ENCODE measurements around the gene USP20. TPM values are rescaled to one million over a fixed set of nuclear protein-coding genes. Genes with fewer than 3 reads are reported as not detected.

The USP20 gene
- total RNA-seq, 4 donors from 2014 or later, result 23.9 to 61.8 (median 52.0) TPM

- TF ChIP-seq CTCF (IDR thresholded peaks at IDR 0.05) (no peak), POLR2A (IDR thresholded peaks at IDR 0.05) (no peak)
- Histone ChIP-seq H3K27ac (no peak overlapping the region), H3K36me3 (peaks cover 47 to 48% of the 10 kb centered on the region in 2 donors), H3K27me3 (no peaks in the 10 kb centered on the region), H3K4me3 (replicated peaks in 1 of 3) (no peak overlapping the region), H3K9me3 (no peaks in the 10 kb centered on the region), H3K4me1 (no peaks in the 10 kb centered on the region)
- whole genome bisulfite sequencing, 2 donors, result 79% methylated on average over 11 of the region's 11 CpGs
- DNase-seq, result no peak
- intact Hi-C loops (cut with DNase I), result no loop called here
Measured at GRCh38 chr9:129860653-129861446, 25.6 kb downstream of the USP20 start.

GRCh38 chr9:129861447-129861827 lies 26.2 kb downstream of the USP20 start:
- Histone ChIP-seq H3K4me1 (no peaks in the 10 kb centered on the region), H3K36me3 (peaks cover 41 to 48% of the 10 kb centered on the region in 2 donors), H3K9me3 (no peaks in the 10 kb centered on the region), H3K27ac (no peak overlapping the region), H3K4me3 (replicated peaks in 1 of 3) (no peak overlapping the region), H3K27me3 (no peaks in the 10 kb centered on the region)
- no peak for TF ChIP-seq CTCF (IDR thresholded peaks at IDR 0.05)
- no peak for TF ChIP-seq POLR2A (IDR thresholded peaks at IDR 0.05)
- intact Hi-C loops (cut with DNase I), result no loop called here
- DNase-seq, result no peak
- 84 to 86% methylated on average over 12 of the region's 12 CpGs for WGBS, 2 donors

- Histone ChIP-seq H3K36me3 (peaks cover 35 to 43% of the 10 kb centered on the region in 2 donors), H3K27me3 (no peaks in the 10 kb centered on the region), H3K27ac (no peak overlapping the region), H3K4me1 (no peaks in the 10 kb centered on the region), H3K4me3 (replicated peaks in 1 of 3) (no peak overlapping the region), H3K9me3 (no peaks in the 10 kb centered on the region)
- 84 to 87% methylated on average over 14 of the region's 14 CpGs for WGBS, 2 donors
- TF ChIP-seq CTCF (IDR thresholded peaks at IDR 0.05) (no peak), POLR2A (IDR thresholded peaks at IDR 0.05) (no peak)
- intact Hi-C loops (cut with DNase I), result no loop called here
- DNase-seq, result no peak
Measured at GRCh38 chr9:129863059-129863690, 27.9 kb downstream of the USP20 start.

GRCh38 chr9:129864991-129865647 lies 29.9 kb downstream of the USP20 start:
- Histone ChIP-seq H3K4me3 (replicated peaks in 1 of 3) (no peak overlapping the region), H3K36me3 (peaks cover 30 to 43% of the 10 kb centered on the region in 2 donors), H3K27ac (no peak overlapping the region), H3K4me1 (no peaks in the 10 kb centered on the region), H3K27me3 (no peaks in the 10 kb centered on the region), H3K9me3 (no peaks in the 10 kb centered on the region)
- TF ChIP-seq POLR2A (IDR thresholded peaks at IDR 0.05) (no peak), CTCF (IDR thresholded peaks at IDR 0.05) (no peak)
- 50 to 68% methylated on average over 2 to 11 of the region's 11 CpGs for WGBS, 2 donors
- DNase-seq, result no peak
- intact Hi-C loops (cut with DNase I), result no loop called here

Measured in thyroid gland (tissue), 4 donors.